Loucy (cell line): ENCODE measurements around the gene KYAT1.

Experiments used
- CTCF ChIP-seq: fragments of 200-600 bp; sonication (generic); conservative IDR thresholded peaks from 2 replicates; pipeline ENCODE4 v1.5.1; 2014; ENCODE audit warnings: mild to moderate bottlenecking, antibody characterized with exemption, low read length
- EZH2phosphoT487 ChIP-seq: fragments of 200-600 bp; IDR thresholded peaks from 2 replicates; pipeline ENCODE4 v1.6.1; 2018; ENCODE audit warnings: antibody characterized with exemption, mild to moderate bottlenecking, moderate library complexity, borderline replicate concordance

GRCh38 chr9:128792978-128793686, 88.6 kb downstream of the KYAT1 start:
- TF ChIP-seq CTCF (no peak), EZH2phosphoT487 (no peak)
